ENCODE measurements around the gene COL23A1. TPM values are rescaled to one million over a fixed set of nuclear protein-coding genes. Genes with fewer than 3 reads are reported as not detected.

The COL23A1 gene
- total RNA-seq, 1 experiment from 2014 or later, result 0.18 TPM

- CTCF ChIA-PET, result no interaction called here
- H3K27me3 ChIP-seq (replicated peaks; ENCODE audit: control insufficient read depth, insufficient read depth, low read length), result no peaks in the 10 kb centered on the region; the same call in 1 of the 2 replicates
Measured at GRCh38 chr5:178458140-178458539, 132.1 kb downstream of the COL23A1 start.

GRCh38 chr5:178457471-178457870 is 132.7 kb downstream of the COL23A1 start:
- Histone ChIP-seq H3K27me3 (replicated peaks; ENCODE audit: control insufficient read depth, insufficient read depth, low read length) (no peaks in the 10 kb centered on the region; the same call in 1 of the 2 replicates), H3K4me3 (ENCODE audit: low read depth, low read length) (no peak overlapping the region), H3K4me1 (no peaks in the 10 kb centered on the region), H3K9me3 (no peaks in the 10 kb centered on the region), H3K36me3 (ENCODE audit: control insufficient read depth, insufficient read depth, low read length) (no peaks in the 10 kb centered on the region)
- Mint-ChIP-seq H3K9me3 (ENCODE audit: unreplicated experiment) (no peaks in the 10 kb centered on the region), H3K27me3 (ENCODE audit: insufficient read depth, unreplicated experiment) (no peaks in the 10 kb centered on the region), H3K4me3 (ENCODE audit: unreplicated experiment) (no peak overlapping the region), H3K4me1 (ENCODE audit: low read depth, unreplicated experiment) (no peaks in the 10 kb centered on the region), H3K36me3 (ENCODE audit: insufficient read depth, unreplicated experiment) (no peaks in the 10 kb centered on the region), H3K27ac (ENCODE audit: unreplicated experiment) (no peak overlapping the region)
- DNase-seq, result no peak
- intact Hi-C loops (cut with micrococcal nuclease; ENCODE audit: unreplicated experiment), result no loop called here
- ChIA-PET CTCF (no interaction called here), POLR2A (no interaction called here)
- no TSS peak for BruUV-seq (replicated peaks)
- no peak for TF ChIP-seq CTCF (IDR thresholded peaks at IDR 0.05; ENCODE audit: insufficient read depth in 1 of 2, low read depth in 1 of 2, low read length in 1 of 2, severe bottlenecking in 1 of 2, unreplicated experiment in 1 of 2)

More at GRCh38 chr5:178458140-178458539, 132.1 kb downstream of the COL23A1 start:
- H3K9me3 Mint-ChIP-seq (ENCODE audit: unreplicated experiment), result no peaks in the 10 kb centered on the region
- intact Hi-C loops (cut with micrococcal nuclease; ENCODE audit: unreplicated experiment), result no loop called here
- no peaks in the 10 kb centered on the region for H3K9me3 ChIP-seq
- no peak overlapping the region for H3K4me3 Mint-ChIP-seq (ENCODE audit: unreplicated experiment)
- POLR2A ChIA-PET, result no interaction called here
- TF ChIP-seq CTCF (IDR thresholded peaks at IDR 0.05; ENCODE audit: insufficient read depth in 1 of 2, low read depth in 1 of 2, low read length in 1 of 2, severe bottlenecking in 1 of 2, unreplicated experiment in 1 of 2), result no peak
- no peaks in the 10 kb centered on the region for H3K27me3 Mint-ChIP-seq (ENCODE audit: insufficient read depth, unreplicated experiment)
- H3K36me3 Mint-ChIP-seq (ENCODE audit: insufficient read depth, unreplicated experiment), result no peaks in the 10 kb centered on the region
- no peaks in the 10 kb centered on the region for H3K4me1 Mint-ChIP-seq (ENCODE audit: low read depth, unreplicated experiment)
- no peaks in the 10 kb centered on the region for H3K36me3 ChIP-seq (ENCODE audit: control insufficient read depth, insufficient read depth, low read length)
- no peak overlapping the region for H3K27ac Mint-ChIP-seq (ENCODE audit: unreplicated experiment)
- H3K4me3 ChIP-seq (ENCODE audit: low read depth, low read length), result no peak overlapping the region
- no peaks in the 10 kb centered on the region for H3K4me1 ChIP-seq
- DNase-seq, result no peak
- no TSS peak for BruUV-seq (replicated peaks)

- BruUV-seq (replicated peaks), result no TSS peak
- H3K4me1 ChIP-seq, result no peaks in the 10 kb centered on the region
- no peaks in the 10 kb centered on the region for H3K9me3 ChIP-seq
- no peaks in the 10 kb centered on the region for H3K36me3 ChIP-seq (ENCODE audit: control insufficient read depth, insufficient read depth, low read length)
- no peaks in the 10 kb centered on the region; the same call in 1 of the 2 replicates for H3K27me3 ChIP-seq (replicated peaks; ENCODE audit: control insufficient read depth, insufficient read depth, low read length)
- no peak overlapping the region for H3K4me3 ChIP-seq (ENCODE audit: low read depth, low read length)
- ChIA-PET POLR2A (no interaction called here), CTCF (no interaction called here)
- H3K9me3 Mint-ChIP-seq (ENCODE audit: unreplicated experiment), result no peaks in the 10 kb centered on the region
- intact Hi-C loops (cut with micrococcal nuclease; ENCODE audit: unreplicated experiment), result no loop called here
- no peaks in the 10 kb centered on the region for H3K4me1 Mint-ChIP-seq (ENCODE audit: low read depth, unreplicated experiment)
- no peaks in the 10 kb centered on the region for H3K36me3 Mint-ChIP-seq (ENCODE audit: insufficient read depth, unreplicated experiment)
- no peaks in the 10 kb centered on the region for H3K27me3 Mint-ChIP-seq (ENCODE audit: insufficient read depth, unreplicated experiment)
- no peak overlapping the region for H3K4me3 Mint-ChIP-seq (ENCODE audit: unreplicated experiment)
- no peak overlapping the region for H3K27ac Mint-ChIP-seq (ENCODE audit: unreplicated experiment)
- no peak for TF ChIP-seq CTCF (IDR thresholded peaks at IDR 0.05; ENCODE audit: insufficient read depth in 1 of 2, low read depth in 1 of 2, low read length in 1 of 2, severe bottlenecking in 1 of 2, unreplicated experiment in 1 of 2)
- DNase-seq, result no peak
Measured at GRCh38 chr5:178455480-178455835, 134.7 kb downstream of the COL23A1 start.

All from Caco-2 (cell line).